Renal cortex interstitium (tissue), 11 donors: ENCODE data around the gene NPFFR1. TPM values are rescaled to one million over a fixed set of nuclear protein-coding genes. Genes with fewer than 3 reads are reported as not detected.

Source experiments
- DNase-seq, 11 donors: peaks; one replicate each; pipeline ENCODE4 v3.0.0-alpha.2; 2013; ENCODE audit warnings: low read depth in 9 of 11, low spot score in 4 of 11; ENCODE audit errors: extremely low read depth in 1 of 11
- polyA plus RNA-seq, 3 donors: library from polyadenylated mRNA; unstranded; fragments of 120-200 nt; gene quantifications; one replicate each; pipeline ENCODE4 v1.2.1, GENCODE V29; 2013; ENCODE audit not compliant: insufficient read length in 3 of 3

NPFFR1 gene
- polyA plus RNA-seq, 3 donors = 0.14 to 0.27 (median 0.23) TPM

- DNase-seq = no peak
These were observed 12.1 kb upstream of the NPFFR1 start for GRCh38 chr10:70295926-70296325.

GRCh38 chr10:70295321-70295720 lies 11.5 kb upstream of the NPFFR1 start:
- DNase-seq = no peak

GRCh38 chr10:70293169-70293843 lies 9.5 kb upstream of the NPFFR1 start:
- no peak for DNase-seq

GRCh38 chr10:70292004-70292403 lies 8.2 kb upstream of the NPFFR1 start:
- DNase-seq = no peak

- DNase-seq = no peak
These were observed 5.9 kb upstream of the NPFFR1 start for GRCh38 chr10:70289739-70290138.

GRCh38 chr10:70286616-70287015 lies 2.8 kb upstream of the NPFFR1 start:
- DNase-seq = no peak

GRCh38 chr10:70285476-70285831 lies 1.6 kb upstream of the NPFFR1 start:
- no peak for DNase-seq

GRCh38 chr10:70284542-70285475 lies 1.0 kb upstream of the NPFFR1 start:
- DNase-seq = no peak

GRCh38 chr10:70283071-70283444 lies 746 bp downstream of the NPFFR1 start:
- no peak for DNase-seq

- DNase-seq = no peak
These were observed 2.2 kb downstream of the NPFFR1 start for GRCh38 chr10:70281609-70282008.

GRCh38 chr10:70280099-70280498 lies 3.7 kb downstream of the NPFFR1 start:
- no peak for DNase-seq

GRCh38 chr10:70277396-70278030 lies 6.3 kb downstream of the NPFFR1 start:
- no peak for DNase-seq

GRCh38 chr10:70274643-70275042 lies 9.2 kb downstream of the NPFFR1 start:
- no peak for DNase-seq

GRCh38 chr10:70272925-70273316 lies 10.9 kb downstream of the NPFFR1 start:
- DNase-seq = no peak

GRCh38 chr10:70271996-70272924 lies 11.5 kb downstream of the NPFFR1 start:
- no peak for DNase-seq

- no peak for DNase-seq
These were observed 12.9 kb downstream of the NPFFR1 start for GRCh38 chr10:70270952-70271351.

GRCh38 chr10:70269741-70270140 lies 14.1 kb downstream of the NPFFR1 start:
- no peak for DNase-seq

- no peak for DNase-seq
These were observed 15.4 kb downstream of the NPFFR1 start for GRCh38 chr10:70268376-70268775.
